ENCODE data around the gene ALOX5.

ALOX5 gene

DNA sequence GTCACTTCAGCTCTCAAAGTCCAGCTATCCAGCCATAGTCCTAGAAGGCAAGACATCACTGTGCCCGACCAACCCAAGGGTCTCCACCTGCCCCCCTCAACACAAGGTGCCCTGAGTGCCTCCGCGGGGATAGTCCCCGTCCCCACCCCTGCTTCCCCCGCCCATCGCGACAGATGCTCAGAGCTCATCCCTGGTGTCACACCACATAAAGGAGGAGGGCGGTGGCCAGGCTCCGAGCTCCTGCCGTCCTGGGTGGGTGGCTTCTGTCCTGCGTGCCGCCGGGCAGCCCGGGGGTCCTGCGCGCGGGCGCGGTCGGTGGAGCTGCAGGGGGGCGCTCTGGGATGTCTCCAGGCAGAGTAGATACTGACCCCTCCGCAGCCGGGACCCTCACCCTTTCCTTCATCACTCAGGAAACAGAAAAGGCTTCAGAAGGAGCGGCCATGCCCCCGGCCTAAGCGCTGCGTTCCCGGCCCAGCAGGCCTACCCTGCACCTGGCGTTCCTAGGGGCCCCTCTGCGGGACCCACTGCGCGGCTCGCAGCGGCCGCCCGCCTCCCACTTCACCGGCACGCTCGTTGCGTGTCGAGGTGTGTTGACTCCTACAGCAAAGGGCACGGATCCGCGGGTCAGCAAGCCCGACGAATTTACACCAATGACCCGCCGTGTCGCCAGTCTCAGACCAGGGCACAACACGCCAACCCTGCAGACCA lies 53.4 kb downstream of the ALOX5 start:
- no peaks in the 10 kb centered on the region for H3K27me3 ChIP-seq (ENCODE audit: control insufficient read depth, insufficient read depth, low read length)
- no peaks in the 10 kb centered on the region for H3K36me3 ChIP-seq (ENCODE audit: control insufficient read depth, insufficient read depth, low read length)
- no peak overlapping the region for H3K4me3 ChIP-seq (ENCODE audit: low read depth, low read length)
- no peak overlapping the region for H3K9ac ChIP-seq (ENCODE audit: low read length)
- no peaks in the 10 kb centered on the region; the same call in 1 of the 2 replicates for H3K4me1 ChIP-seq (ENCODE audit: control insufficient read depth, insufficient read depth, low read length)
- no peaks in the 10 kb centered on the region for H3K9me3 ChIP-seq (ENCODE audit: control insufficient read depth, insufficient read depth, low read depth, low read length)
- H3K27ac ChIP-seq (ENCODE audit: low read depth, low read length): no peak overlapping the region

DNA sequence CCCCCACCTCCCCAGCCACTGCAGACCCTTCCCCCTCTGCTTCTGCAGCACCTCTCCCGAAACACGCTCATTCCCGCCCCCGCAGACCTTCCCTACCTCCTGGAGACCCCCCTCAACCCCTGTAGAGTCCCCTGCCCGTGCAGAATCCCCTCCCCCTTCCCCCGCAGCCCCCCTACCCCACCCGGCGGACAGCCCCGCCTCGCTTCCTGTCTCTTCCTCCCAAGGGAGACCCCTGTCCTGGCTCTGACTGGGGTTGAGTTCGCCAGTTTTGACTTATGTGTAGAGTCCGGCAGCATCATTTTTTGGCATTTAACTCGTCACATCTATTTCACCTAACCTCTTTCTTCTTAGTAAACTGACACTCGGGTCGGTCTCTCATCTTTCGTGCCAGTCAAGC lies 54.0 kb downstream of the ALOX5 start:
- Histone ChIP-seq H3K27me3 (ENCODE audit: control insufficient read depth, insufficient read depth, low read length) (no peaks in the 10 kb centered on the region), H3K9me3 (ENCODE audit: control insufficient read depth, insufficient read depth, low read depth, low read length) (no peaks in the 10 kb centered on the region), H3K9ac (ENCODE audit: low read length) (no peak overlapping the region), H3K27ac (ENCODE audit: low read depth, low read length) (no peak overlapping the region), H3K36me3 (ENCODE audit: control insufficient read depth, insufficient read depth, low read length) (no peaks in the 10 kb centered on the region), H3K4me1 (ENCODE audit: control insufficient read depth, insufficient read depth, low read length) (peaks cover 3% of the 10 kb centered on the region), H3K4me3 (ENCODE audit: low read depth, low read length) (no peak overlapping the region)

- H3K9me3 ChIP-seq (ENCODE audit: control insufficient read depth, insufficient read depth, low read depth, low read length): no peaks in the 10 kb centered on the region
- H3K4me3 ChIP-seq (ENCODE audit: low read depth, low read length): no peak overlapping the region
- no peak overlapping the region for H3K27ac ChIP-seq (ENCODE audit: low read depth, low read length)
- no peaks in the 10 kb centered on the region for H3K27me3 ChIP-seq (ENCODE audit: control insufficient read depth, insufficient read depth, low read length)
- peaks cover 12% of the 10 kb centered on the region for H3K4me1 ChIP-seq (ENCODE audit: control insufficient read depth, insufficient read depth, low read length)
- H3K9ac ChIP-seq (ENCODE audit: low read length): no peak overlapping the region
- no peaks in the 10 kb centered on the region for H3K36me3 ChIP-seq (ENCODE audit: control insufficient read depth, insufficient read depth, low read length)
These were observed 54.8 kb downstream of the ALOX5 start for GRCh38 chr10:45428611-45429510.

DNA sequence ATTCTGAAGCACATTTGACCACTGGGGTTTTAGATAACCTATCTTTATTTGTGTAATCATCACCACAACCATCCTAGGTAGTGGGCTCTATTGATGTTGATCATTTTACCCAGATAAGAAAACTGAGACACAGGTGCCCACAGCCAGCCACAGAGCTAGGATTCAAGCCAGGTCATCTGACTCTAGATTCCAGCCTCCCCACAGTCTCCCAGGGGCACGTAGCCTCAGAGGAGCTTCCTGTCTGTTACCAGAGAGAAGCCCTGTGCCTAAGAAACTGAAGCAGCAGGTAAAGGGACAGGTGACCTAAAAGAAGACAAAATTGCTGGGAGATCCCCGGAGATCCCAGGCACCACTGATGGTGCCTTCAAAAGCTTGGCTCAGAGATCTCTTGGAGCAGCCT lies 55.8 kb downstream of the ALOX5 start:
- peaks cover 18% of the 10 kb centered on the region for H3K4me1 ChIP-seq (ENCODE audit: control insufficient read depth, insufficient read depth, low read length)
- H3K27me3 ChIP-seq (ENCODE audit: control insufficient read depth, insufficient read depth, low read length): no peaks in the 10 kb centered on the region
- H3K4me3 ChIP-seq (ENCODE audit: low read depth, low read length): no peak overlapping the region
- H3K9ac ChIP-seq (ENCODE audit: low read length): no peak overlapping the region
- no peaks in the 10 kb centered on the region for H3K9me3 ChIP-seq (ENCODE audit: control insufficient read depth, insufficient read depth, low read depth, low read length)
- H3K27ac ChIP-seq (ENCODE audit: low read depth, low read length): no peak overlapping the region
- H3K36me3 ChIP-seq (ENCODE audit: control insufficient read depth, insufficient read depth, low read length): no peaks in the 10 kb centered on the region

GRCh38 chr10:45432113-45432512 lies 58.1 kb downstream of the ALOX5 start:
- Histone ChIP-seq H3K4me3 (ENCODE audit: low read depth, low read length) (no peak overlapping the region), H3K36me3 (ENCODE audit: control insufficient read depth, insufficient read depth, low read length) (no peaks in the 10 kb centered on the region), H3K27ac (ENCODE audit: low read depth, low read length) (no peak overlapping the region), H3K9me3 (ENCODE audit: control insufficient read depth, insufficient read depth, low read depth, low read length) (no peaks in the 10 kb centered on the region), H3K9ac (ENCODE audit: low read length) (no peak overlapping the region), H3K4me1 (ENCODE audit: control insufficient read depth, insufficient read depth, low read length) (peaks cover 18% of the 10 kb centered on the region), H3K27me3 (ENCODE audit: control insufficient read depth, insufficient read depth, low read length) (no peaks in the 10 kb centered on the region)

DNA sequence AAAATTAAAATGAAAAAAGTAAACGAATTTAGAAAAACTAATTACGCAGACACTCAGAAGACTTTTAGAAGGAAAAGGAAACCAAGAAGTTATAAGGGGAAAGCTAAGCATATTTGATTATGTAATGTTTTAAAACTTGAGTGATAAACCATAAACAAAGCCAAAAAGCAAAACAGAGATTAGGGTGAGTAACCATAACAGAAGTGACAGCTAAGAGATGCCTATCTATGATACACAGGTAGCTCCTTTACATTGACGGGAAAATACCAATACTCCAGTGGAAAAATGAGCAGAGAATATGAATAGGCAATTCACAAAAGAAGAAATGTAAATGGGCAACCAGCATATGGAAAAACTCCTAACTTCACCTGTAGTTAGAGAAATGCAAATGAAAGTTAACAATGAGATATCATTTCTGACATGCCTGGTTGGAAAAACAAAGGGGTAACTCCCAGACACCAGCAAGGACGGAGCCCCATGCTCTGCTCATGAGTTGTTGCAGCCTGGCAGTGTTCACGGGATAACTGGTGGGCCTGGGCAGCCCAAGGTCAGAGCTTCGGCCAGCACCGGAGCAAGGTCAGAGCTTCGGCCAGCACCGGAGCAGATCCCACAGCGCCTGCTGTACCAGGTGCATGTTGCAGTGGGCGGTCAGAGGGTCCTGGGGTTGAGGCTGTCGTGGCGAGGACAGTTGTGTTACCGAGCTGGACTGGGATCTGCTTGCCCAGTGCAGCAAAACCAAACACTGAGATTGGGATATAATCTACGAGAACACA lies 58.9 kb downstream of the ALOX5 start:
- Histone ChIP-seq H3K27ac (ENCODE audit: low read depth, low read length) (no peak overlapping the region), H3K27me3 (ENCODE audit: control insufficient read depth, insufficient read depth, low read length) (no peaks in the 10 kb centered on the region), H3K4me3 (ENCODE audit: low read depth, low read length) (no peak overlapping the region), H3K4me1 (ENCODE audit: control insufficient read depth, insufficient read depth, low read length) (peaks cover 18% of the 10 kb centered on the region), H3K9ac (ENCODE audit: low read length) (no peak overlapping the region), H3K9me3 (ENCODE audit: control insufficient read depth, insufficient read depth, low read depth, low read length) (no peaks in the 10 kb centered on the region), H3K36me3 (ENCODE audit: control insufficient read depth, insufficient read depth, low read length) (no peaks in the 10 kb centered on the region)

- H3K36me3 ChIP-seq (ENCODE audit: control insufficient read depth, insufficient read depth, low read length): no peaks in the 10 kb centered on the region
- peaks cover 4% of the 10 kb centered on the region; the same call in 1 of the 2 replicates for H3K9me3 ChIP-seq (ENCODE audit: control insufficient read depth, insufficient read depth, low read depth, low read length)
- no peaks in the 10 kb centered on the region for H3K27me3 ChIP-seq (ENCODE audit: control insufficient read depth, insufficient read depth, low read length)
- H3K4me3 ChIP-seq (ENCODE audit: low read depth, low read length): no peak overlapping the region
- H3K27ac ChIP-seq (ENCODE audit: low read depth, low read length): no peak overlapping the region
- H3K9ac ChIP-seq (ENCODE audit: low read length): no peak overlapping the region
- H3K4me1 ChIP-seq (ENCODE audit: control insufficient read depth, insufficient read depth, low read length): peaks cover 18% of the 10 kb centered on the region
These were observed 59.9 kb downstream of the ALOX5 start for GRCh38 chr10:45433716-45434469.

DNA sequence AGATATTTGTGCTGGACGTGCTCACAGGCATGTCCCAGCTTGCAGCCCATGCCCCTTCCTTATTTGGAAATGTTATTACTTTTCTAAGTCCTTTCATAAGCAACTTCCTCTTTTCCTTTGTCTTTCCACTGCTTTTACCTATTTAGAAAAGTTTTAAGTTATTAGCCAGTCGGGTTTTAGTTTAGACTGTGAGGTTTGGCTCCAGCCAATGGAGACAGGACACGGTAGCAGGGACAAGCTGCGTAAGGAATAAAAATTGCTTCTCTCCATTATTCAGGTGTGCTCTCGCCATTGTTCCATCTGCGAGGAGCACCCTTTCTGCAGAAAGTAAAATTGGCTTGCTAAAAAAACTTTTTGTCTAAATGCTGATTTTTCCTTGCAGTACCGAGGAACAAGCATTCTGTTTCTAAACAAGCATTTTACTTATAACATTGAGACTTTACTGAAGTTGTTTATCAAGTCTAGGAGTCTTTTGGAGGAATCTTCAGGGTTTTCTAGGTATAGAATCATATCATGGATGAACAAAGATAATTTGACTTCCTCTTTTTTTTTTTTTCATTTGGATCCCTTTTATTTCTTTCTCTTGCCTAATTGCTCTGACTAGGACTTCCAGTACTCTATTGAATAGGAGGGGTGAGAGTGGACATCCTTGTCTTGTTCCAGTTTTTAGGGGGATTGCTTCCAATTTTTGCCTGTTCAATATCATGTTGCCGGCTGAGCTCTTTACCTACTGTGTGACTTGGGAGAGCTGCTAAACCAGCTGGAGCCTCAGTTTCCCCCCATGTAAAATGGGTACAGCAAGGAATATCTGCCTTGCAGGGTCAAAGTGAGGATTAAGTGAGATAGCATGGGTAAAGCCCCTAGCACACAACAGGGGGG lies 63.8 kb downstream of the ALOX5 start:
- Histone ChIP-seq H3K36me3 (ENCODE audit: control insufficient read depth, insufficient read depth, low read length) (no peaks in the 10 kb centered on the region), H3K27ac (ENCODE audit: low read depth, low read length) (no peak overlapping the region), H3K9ac (ENCODE audit: low read length) (no peak overlapping the region), H3K4me1 (ENCODE audit: control insufficient read depth, insufficient read depth, low read length) (peaks cover 19% of the 10 kb centered on the region), H3K4me3 (ENCODE audit: low read depth, low read length) (no peak overlapping the region), H3K27me3 (ENCODE audit: control insufficient read depth, insufficient read depth, low read length) (no peaks in the 10 kb centered on the region), H3K9me3 (ENCODE audit: control insufficient read depth, insufficient read depth, low read depth, low read length) (peaks cover 4% of the 10 kb centered on the region; the same call in 1 of the 2 replicates)

DNA sequence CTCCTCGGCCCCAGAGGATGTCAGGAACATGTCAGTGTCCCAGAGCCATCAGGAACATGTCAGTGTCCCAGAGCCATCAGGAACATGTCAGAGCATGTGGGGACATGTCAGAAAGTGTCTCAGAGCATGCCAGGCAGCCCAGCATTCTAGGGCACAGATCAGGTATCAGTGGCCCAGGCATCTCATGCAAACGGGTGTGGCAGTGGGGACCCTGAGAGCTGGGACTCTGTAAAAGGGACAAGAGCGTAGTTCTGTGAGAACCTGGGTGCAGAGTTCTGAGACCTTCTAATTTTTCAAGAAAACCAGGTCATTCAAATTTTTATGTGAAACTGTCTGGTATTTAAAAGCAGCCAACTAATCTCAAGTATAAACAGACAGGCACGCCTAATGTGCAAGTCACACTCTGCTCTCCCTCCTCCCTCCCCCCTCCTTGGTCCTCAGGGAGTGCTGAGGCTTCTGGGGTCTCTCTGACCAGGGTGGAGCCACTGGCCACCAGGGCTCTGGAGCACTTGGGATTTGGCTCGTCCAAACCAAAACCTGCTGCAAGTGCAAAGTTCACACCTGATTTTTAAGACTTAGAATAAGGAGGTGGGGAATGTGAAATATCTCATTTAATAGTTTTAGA lies 64.6 kb downstream of the ALOX5 start:
- Histone ChIP-seq H3K27me3 (ENCODE audit: control insufficient read depth, insufficient read depth, low read length) (no peaks in the 10 kb centered on the region), H3K4me1 (ENCODE audit: control insufficient read depth, insufficient read depth, low read length) (peaks cover 12% of the 10 kb centered on the region), H3K9ac (ENCODE audit: low read length) (no peak overlapping the region), H3K9me3 (ENCODE audit: control insufficient read depth, insufficient read depth, low read depth, low read length) (peaks cover 4% of the 10 kb centered on the region; the same call in 1 of the 2 replicates), H3K36me3 (ENCODE audit: control insufficient read depth, insufficient read depth, low read length) (no peaks in the 10 kb centered on the region), H3K27ac (ENCODE audit: low read depth, low read length) (no peak overlapping the region), H3K4me3 (ENCODE audit: low read depth, low read length) (no peak overlapping the region)
